Ascending aorta (tissue), 2 donors: Measurements from ENCODE around the gene ZSWIM1. TPM values are rescaled to one million over a fixed set of nuclear protein-coding genes. Genes with fewer than 3 reads are reported as not detected.

ENCODE experiments used
- DNase-seq, 2 donors: peaks; one replicate each; pipeline ENCODE4 v3.0.0-alpha.2; 2019; ENCODE audit warnings: low spot score in 2 of 2
- H3K27ac ChIP-seq, 2 donors: fragments of 200-600 bp; sonication (generic); one replicate each; pipeline ENCODE4 v1.5.1; 2016 to 2017; ENCODE audit warnings: mild to moderate bottlenecking in 1 of 2
- H3K27me3 ChIP-seq: fragments of 200-600 bp; sonication (generic); one replicate; pipeline ENCODE4 v1.5.1; 2017
- H3K36me3 ChIP-seq, 2 donors: fragments of 200-600 bp; sonication (generic); one replicate each; pipeline ENCODE4 v1.5.1; 2016
- H3K4me1 ChIP-seq, 2 donors: fragments of 200-600 bp; sonication (generic); one replicate each; pipeline ENCODE4 v1.5.1; 2016 to 2017; ENCODE audit warnings: mild to moderate bottlenecking in 1 of 2
- H3K4me3 ChIP-seq, 2 donors: fragments of 200-600 bp; sonication (generic); one replicate each; pipeline ENCODE4 v1.5.1; 2016 to 2017; ENCODE audit warnings: mild to moderate bottlenecking in 1 of 2
- H3K9me3 ChIP-seq, 2 donors: fragments of 200-600 bp; sonication (generic); one replicate each; pipeline ENCODE4 v1.5.1; 2016
- intact Hi-C: fragments of 100-400 bp; cut with DNase I; formaldehyde crosslinking; loops from one replicate; pipeline ENCODE4 v1.15.1; 2023
- total RNA-seq: library from RNA; depleted of rRNA; stranded (reverse); fragments of >200 nt; gene quantifications from one replicate; pipeline ENCODE4 v1.1.0, GENCODE V29; 2016
- TF ChIP-seq, protein P1 (sequence below), 3 experiments: fragments of 200-600 bp in 2 of 3; fragments of 450-650 bp in 1 of 3; sonication (generic) in 2 of 3; IDR thresholded peaks; one replicate each; pipeline ENCODE4 v1.5.1; 2016 to 2019; ENCODE audit warnings: antibody characterized with exemption in 3 of 3, mild to moderate bottlenecking in 1 of 3, moderate library complexity in 1 of 3

ZSWIM1 gene
- total RNA-seq, 1 donor from 2014 or later, result 3.5 TPM

DNA sequence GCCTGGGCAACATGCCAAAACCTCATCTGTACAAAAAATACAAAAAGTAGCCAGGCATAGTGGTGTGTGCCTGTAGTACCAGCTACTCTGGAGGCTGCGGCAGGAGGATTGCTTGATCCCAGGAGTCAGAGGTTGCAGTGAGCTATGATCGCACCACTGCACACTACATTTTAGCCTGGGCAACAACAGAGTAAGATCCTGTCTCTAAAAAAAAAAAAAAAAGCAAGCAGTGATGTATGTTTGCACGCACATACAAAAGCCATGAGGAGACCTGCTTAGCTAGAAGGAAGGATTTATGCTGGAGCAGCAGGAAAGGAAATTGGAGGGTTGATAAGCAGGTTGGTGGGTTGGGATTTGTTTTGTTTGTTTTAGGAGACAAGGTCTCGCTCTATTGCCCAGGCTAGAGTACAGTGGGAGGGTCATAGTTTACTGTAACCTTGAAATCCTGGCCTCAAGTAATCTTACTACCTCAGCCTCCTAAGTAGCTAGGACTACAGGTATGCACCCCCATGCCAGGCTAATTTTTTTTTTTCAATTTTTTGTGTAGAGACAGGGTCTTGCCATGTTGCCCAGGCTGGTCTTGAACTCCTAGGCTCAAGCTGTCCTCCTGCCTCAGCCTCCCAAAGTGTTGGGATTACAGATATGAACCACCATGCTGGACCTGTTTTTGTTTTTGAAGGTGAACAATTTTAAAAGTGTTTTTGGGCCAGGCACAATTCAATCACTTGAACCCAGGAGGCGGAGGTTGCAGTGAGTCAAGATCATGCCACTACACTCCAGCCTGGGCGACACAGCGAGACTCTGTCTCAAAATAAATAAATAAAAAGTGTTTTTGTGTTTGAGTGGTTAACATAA lies 19.6 kb upstream of the ZSWIM1 start:
- Histone ChIP-seq H3K36me3 (no peaks in the 10 kb centered on the region), H3K4me3 (no peak overlapping the region), H3K27me3 (no peaks in the 10 kb centered on the region), H3K4me1 (peaks cover 0 to 10% of the 10 kb centered on the region in 2 donors), H3K9me3 (no peaks in the 10 kb centered on the region), H3K27ac (no peak overlapping the region)
- intact Hi-C loops, result no loop called here
- TF ChIP-seq, protein P1, sequence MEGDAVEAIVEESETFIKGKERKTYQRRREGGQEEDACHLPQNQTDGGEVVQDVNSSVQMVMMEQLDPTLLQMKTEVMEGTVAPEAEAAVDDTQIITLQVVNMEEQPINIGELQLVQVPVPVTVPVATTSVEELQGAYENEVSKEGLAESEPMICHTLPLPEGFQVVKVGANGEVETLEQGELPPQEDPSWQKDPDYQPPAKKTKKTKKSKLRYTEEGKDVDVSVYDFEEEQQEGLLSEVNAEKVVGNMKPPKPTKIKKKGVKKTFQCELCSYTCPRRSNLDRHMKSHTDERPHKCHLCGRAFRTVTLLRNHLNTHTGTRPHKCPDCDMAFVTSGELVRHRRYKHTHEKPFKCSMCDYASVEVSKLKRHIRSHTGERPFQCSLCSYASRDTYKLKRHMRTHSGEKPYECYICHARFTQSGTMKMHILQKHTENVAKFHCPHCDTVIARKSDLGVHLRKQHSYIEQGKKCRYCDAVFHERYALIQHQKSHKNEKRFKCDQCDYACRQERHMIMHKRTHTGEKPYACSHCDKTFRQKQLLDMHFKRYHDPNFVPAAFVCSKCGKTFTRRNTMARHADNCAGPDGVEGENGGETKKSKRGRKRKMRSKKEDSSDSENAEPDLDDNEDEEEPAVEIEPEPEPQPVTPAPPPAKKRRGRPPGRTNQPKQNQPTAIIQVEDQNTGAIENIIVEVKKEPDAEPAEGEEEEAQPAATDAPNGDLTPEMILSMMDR (IDR thresholded peaks at IDR 0.05), result no peak
- no peak for DNase-seq

- no peaks in the 10 kb centered on the region for H3K9me3 ChIP-seq
- DNase-seq, result no peak
- TF ChIP-seq, protein P1 (IDR thresholded peaks at IDR 0.05), result no peak
Observed at GRCh38 chr20:45863543-45864470, 17.2 kb upstream of the ZSWIM1 start.

DNA sequence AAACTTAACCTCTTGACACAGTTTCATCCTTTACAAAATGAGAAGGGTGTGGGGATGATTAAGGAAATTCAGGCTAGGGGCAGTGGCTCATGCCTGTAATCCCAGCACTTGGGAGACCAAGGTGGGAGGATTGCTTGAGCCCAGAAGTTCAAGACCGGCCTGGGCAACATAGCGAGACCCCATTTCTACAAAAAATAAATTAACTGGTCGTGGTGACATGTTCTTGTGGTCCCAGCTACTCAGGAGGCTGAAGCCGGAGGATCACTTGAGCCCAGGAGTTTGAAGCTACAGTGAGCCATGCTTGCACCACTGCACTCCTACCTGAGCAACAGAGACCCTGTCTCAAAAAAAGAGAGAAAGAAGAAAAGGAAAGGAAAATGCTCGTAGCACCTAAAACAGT lies 14.6 kb upstream of the ZSWIM1 start:
- no peak for DNase-seq
- Histone ChIP-seq H3K4me3 (no peak overlapping the region), H3K27me3 (no peaks in the 10 kb centered on the region), H3K27ac (no peak overlapping the region), H3K4me1 (no peaks in the 10 kb centered on the region), H3K36me3 (no peaks in the 10 kb centered on the region), H3K9me3 (no peaks in the 10 kb centered on the region)
- intact Hi-C loops, result no loop called here
- TF ChIP-seq, protein P1 (IDR thresholded peaks at IDR 0.05), result no peak

More at GRCh38 chr20:45863543-45864470, 17.2 kb upstream of the ZSWIM1 start:
- H3K4me1 ChIP-seq, result no peaks in the 10 kb centered on the region
- intact Hi-C loops, result no loop called here
- H3K36me3 ChIP-seq, result no peaks in the 10 kb centered on the region
- no peak overlapping the region for H3K4me3 ChIP-seq
- H3K27ac ChIP-seq, result no peak overlapping the region
- no peaks in the 10 kb centered on the region for H3K27me3 ChIP-seq

- Histone ChIP-seq H3K27ac (no peak overlapping the region), H3K27me3 (no peaks in the 10 kb centered on the region), H3K4me1 (no peaks in the 10 kb centered on the region), H3K36me3 (no peaks in the 10 kb centered on the region), H3K9me3 (no peaks in the 10 kb centered on the region), H3K4me3 (no peak overlapping the region)
- TF ChIP-seq, protein P1 (IDR thresholded peaks at IDR 0.05), result no peak
- DNase-seq, result no peak
- intact Hi-C loops, result no loop called here
Observed at GRCh38 chr20:45867136-45867818, 13.8 kb upstream of the ZSWIM1 start.

DNA sequence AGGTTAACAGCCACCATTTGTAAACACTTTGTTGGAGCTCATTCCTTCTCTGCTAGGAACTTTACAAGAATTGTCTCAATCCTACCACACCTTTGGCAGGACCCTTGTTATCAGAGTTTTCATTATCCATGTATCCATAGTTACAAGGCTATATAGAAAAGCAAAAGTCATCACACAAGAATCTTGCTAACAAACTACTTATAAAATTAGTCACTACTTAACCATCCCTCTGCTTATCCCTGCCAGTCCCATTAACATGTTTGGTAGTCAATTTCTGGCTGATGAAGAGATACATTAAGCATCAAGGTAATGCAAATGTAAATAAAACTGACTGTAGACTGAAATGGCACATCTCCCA lies 13.2 kb upstream of the ZSWIM1 start:
- Histone ChIP-seq H3K27me3 (no peaks in the 10 kb centered on the region), H3K9me3 (no peaks in the 10 kb centered on the region), H3K4me3 (no peak overlapping the region), H3K27ac (no peak overlapping the region), H3K4me1 (no peaks in the 10 kb centered on the region), H3K36me3 (peaks cover 0 to 3% of the 10 kb centered on the region in 2 donors)
- intact Hi-C loops, result no loop called here
- TF ChIP-seq, protein P1 (IDR thresholded peaks at IDR 0.05), result no peak
- no peak for DNase-seq
